ENCODE measurements around the gene INHBB.

INHBB gene

DNA sequence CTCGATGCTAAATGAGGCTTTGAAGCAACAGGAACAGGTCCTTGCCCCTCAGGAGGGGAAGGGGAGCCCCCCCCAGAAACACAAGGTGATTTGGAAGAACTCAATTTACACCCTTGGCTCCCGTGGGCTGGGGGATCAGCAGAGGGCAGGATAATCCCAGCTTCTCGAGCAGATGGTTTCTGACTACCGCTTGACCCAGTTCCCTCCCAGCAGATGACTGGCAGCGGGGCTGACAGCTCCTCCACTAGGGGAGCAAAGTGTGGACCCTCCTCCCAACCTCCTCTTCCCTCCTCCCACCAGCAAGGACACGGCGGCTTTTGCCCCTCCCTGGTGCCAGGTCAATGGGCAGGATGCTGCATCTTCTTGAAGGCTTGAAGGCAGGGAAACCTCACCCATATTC lies 3.5 kb upstream of the INHBB start:
- TF ChIP-seq Cebpa-rat (IDR thresholded peaks at IDR 0.05) = no peak
- Histone ChIP-seq H3K36me3 (no peaks in the 10 kb centered on the region), H3K4me1 (peaks cover 17 to 38% (median 31%) of the 10 kb centered on the region in 10 experiments; a peak in 19 of 20 replicates), H3K27me3 (peaks cover 65 to 79% (median 75%) of the 10 kb centered on the region in 11 experiments), H3K9me3 (replicated peaks in 1 of 11) (no peaks in the 10 kb centered on the region), H3K4me2 (no peak overlapping the region), H4K20me1 (peaks cover 0 to 55% (median 40%) of the 10 kb centered on the region in 11 experiments; a peak in 19 of 22 replicates), H3K4me3 (no peak overlapping the region), H3K9ac (no peak overlapping the region), H3K27ac (no peak overlapping the region)

- TF ChIP-seq Cebpa-rat (IDR thresholded peaks at IDR 0.05) = no peak
Observed at GRCh38 chr2:120343100-120343432, 2.9 kb upstream of the INHBB start.

DNA sequence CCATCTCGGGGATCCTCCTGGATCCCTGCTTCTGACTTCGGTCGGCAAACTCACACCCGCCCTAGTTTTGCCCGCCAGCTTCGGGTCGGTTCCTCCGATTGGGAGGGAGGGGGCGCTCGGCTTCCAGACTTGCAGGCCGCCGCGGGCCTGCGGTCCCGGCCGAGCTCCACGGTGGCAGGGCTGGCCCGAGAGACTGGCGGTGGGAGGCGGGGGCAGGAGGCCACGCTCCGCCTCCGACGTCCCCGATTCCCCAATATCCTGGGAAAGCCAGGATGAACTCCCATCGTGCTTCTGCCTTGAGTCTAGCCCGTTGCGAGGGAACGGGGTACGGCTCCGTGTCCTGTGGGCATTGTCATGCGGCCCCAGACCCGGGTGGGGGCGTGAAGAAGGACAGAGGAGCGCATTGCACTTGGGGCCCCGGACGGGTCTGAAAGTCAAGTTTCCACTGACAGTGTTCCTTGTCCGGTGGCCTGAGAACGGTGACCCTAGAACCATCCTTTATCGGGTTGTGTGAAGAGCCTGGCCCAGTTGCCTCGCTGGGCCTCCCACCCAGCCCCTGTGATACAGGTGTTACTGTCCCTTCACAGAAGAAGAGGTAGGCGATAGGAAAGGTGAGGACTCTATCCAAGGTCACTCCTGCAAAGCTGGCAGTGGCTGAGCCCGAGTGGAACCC lies 2.4 kb upstream of the INHBB start:
- no peaks in the 10 kb centered on the region for H3K36me3 ChIP-seq
- H3K27ac ChIP-seq = no peak overlapping the region
- H3K27me3 ChIP-seq = peaks cover 77 to 91% (median 87%) of the 10 kb centered on the region in 11 experiments
- H3K9me3 ChIP-seq (replicated peaks in 1 of 11) = no peaks in the 10 kb centered on the region
- peaks cover 17 to 49% (median 35%) of the 10 kb centered on the region in 10 experiments; a peak in 19 of 20 replicates for H3K4me1 ChIP-seq
- H3K9ac ChIP-seq = 0 out of 22 replicates have a peak overlapping the region, but pooled peaks of 1 of the 11 experiments have one; percentile 12
- peak overlapping the region in 6 of 10 experiments; percentile 9 to 72 (median 29); a peak in 9 of 20 replicates for H3K4me3 ChIP-seq
- H4K20me1 ChIP-seq = peaks cover 0 to 66% (median 47%) of the 10 kb centered on the region in 11 experiments; a peak in 20 of 22 replicates
- peak overlapping the region; percentile 87 to 100 (median 100) for H3K4me2 ChIP-seq
- TF ChIP-seq Cebpa-rat (IDR thresholded peaks at IDR 0.05) = no peak

More at GRCh38 chr2:120343100-120343432, 2.9 kb upstream of the INHBB start:
- Histone ChIP-seq H4K20me1 (peaks cover 0 to 61% (median 46%) of the 10 kb centered on the region in 11 experiments; a peak in 20 of 22 replicates), H3K27me3 (peaks cover 72 to 86% (median 82%) of the 10 kb centered on the region in 11 experiments), H3K36me3 (no peaks in the 10 kb centered on the region), H3K27ac (no peak overlapping the region), H3K4me1 (peaks cover 17 to 44% (median 34%) of the 10 kb centered on the region in 10 experiments; a peak in 19 of 20 replicates), H3K4me2 (peak overlapping the region in 10 of 11 experiments; percentile 87 to 100 (median 100); a peak in 17 of 22 replicates), H3K4me3 (0 out of 20 replicates have a peak overlapping the region, but pooled peaks of 1 of the 10 experiments have one; percentile 9), H3K9ac (no peak overlapping the region), H3K9me3 (replicated peaks in 1 of 11) (no peaks in the 10 kb centered on the region)

GRCh38 chr2:120344214-120344975 lies 1.5 kb upstream of the INHBB start:
- H3K27ac ChIP-seq = no peak overlapping the region
- TF ChIP-seq Cebpa-rat (IDR thresholded peaks at IDR 0.05) = no peak
- H3K4me2 ChIP-seq = peak overlapping the region; percentile 87 to 100 (median 100)
- no peaks in the 10 kb centered on the region for H3K9me3 ChIP-seq (replicated peaks in 1 of 11)
- H3K27me3 ChIP-seq = peaks cover 85 to 99% (median 95%) of the 10 kb centered on the region in 11 experiments
- peak overlapping the region in 7 of 11 experiments; percentile 57 to 74 (median 69); a peak in 10 of 22 replicates for H3K9ac ChIP-seq
- peaks cover 0 to 74% (median 50%) of the 10 kb centered on the region in 11 experiments; a peak in 20 of 22 replicates for H4K20me1 ChIP-seq
- peak overlapping the region; percentile 61 to 76 (median 68) for H3K4me3 ChIP-seq
- no peaks in the 10 kb centered on the region for H3K36me3 ChIP-seq
- peaks cover 17 to 54% (median 35%) of the 10 kb centered on the region in 10 experiments; a peak in 19 of 20 replicates for H3K4me1 ChIP-seq

DNA sequence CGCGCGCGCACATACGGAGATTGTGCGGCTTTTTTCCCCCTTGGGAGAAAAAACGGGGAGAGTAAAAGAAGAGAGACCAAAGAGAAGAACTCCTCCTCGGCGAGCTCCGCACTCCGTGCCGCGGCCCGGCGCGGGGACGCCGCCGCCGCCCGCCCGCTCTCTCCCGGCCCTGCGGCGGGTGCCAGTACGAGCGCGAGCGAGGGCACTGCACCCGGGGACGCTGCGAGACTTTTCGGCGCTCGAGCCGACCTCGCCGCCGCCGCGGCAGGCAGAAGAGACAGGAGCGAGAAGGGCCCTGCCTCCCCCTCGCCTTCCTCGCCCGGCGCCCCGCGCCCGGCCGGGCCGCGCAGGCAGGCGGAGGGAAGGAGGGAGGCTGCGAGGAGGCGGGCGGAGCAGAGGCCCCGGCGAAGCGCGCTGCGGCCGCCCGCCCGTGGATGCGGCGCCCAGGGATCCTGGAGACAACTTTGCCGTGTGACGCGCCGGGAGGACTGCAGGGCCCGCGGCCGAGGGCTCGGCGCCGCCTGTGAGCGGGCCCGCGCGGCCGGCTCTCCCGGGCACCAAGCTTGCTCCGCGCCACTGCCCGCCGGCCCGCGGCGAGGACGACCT lies 857 bp upstream of the INHBB start:
- Histone ChIP-seq H3K4me1 (peaks cover 17 to 54% (median 35%) of the 10 kb centered on the region in 10 experiments; a peak in 19 of 20 replicates), H3K36me3 (no peaks in the 10 kb centered on the region), H3K27me3 (peaks cover 89 to 100% (median 97%) of the 10 kb centered on the region in 11 experiments), H3K9ac (peak overlapping the region; percentile 21 to 74 (median 58); a peak in 20 of 22 replicates), H3K4me3 (peak overlapping the region; percentile 61 to 76 (median 68)), H3K9me3 (replicated peaks in 1 of 11) (no peaks in the 10 kb centered on the region), H4K20me1 (peaks cover 0 to 81% (median 50%) of the 10 kb centered on the region in 11 experiments; a peak in 20 of 22 replicates), H3K4me2 (peak overlapping the region; percentile 87 to 100 (median 100)), H3K27ac (peak overlapping the region in 1 of 11 experiments; percentile 23; a peak in 3 of 22 replicates)
- TF ChIP-seq Cebpa-rat (IDR thresholded peaks at IDR 0.05) = no peak

DNA sequence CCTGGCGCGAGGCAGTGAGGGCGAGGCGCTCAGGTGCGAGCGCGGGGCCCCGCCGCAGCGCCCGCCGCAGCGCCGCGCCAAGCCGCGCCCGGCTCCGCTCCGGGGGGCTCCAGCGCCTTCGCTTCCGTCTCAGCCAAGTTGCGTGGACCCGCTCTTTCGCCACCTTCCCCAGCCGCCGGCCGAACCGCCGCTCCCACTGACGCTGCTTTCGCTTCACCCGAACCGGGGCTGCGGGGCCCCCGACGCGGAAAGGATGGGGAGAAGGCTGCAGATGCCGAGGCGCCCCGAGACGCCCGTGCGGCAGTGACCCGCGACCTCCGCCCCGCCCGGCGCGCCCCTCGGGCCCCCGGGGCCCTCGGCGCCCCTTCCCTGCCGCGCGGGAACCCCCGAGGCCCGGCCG lies 328 bp upstream of the INHBB start:
- H3K36me3 ChIP-seq = no peaks in the 10 kb centered on the region
- peak overlapping the region; percentile 21 to 74 (median 58); a peak in 20 of 22 replicates for H3K9ac ChIP-seq
- H4K20me1 ChIP-seq = peaks cover 0 to 82% (median 50%) of the 10 kb centered on the region in 11 experiments; a peak in 20 of 22 replicates
- H3K27ac ChIP-seq = peak overlapping the region in 1 of 11 experiments; percentile 23; a peak in 3 of 22 replicates
- peak overlapping the region; percentile 61 to 76 (median 68) for H3K4me3 ChIP-seq
- peak overlapping the region; percentile 87 to 100 (median 100) for H3K4me2 ChIP-seq
- H3K4me1 ChIP-seq = peaks cover 17 to 54% (median 35%) of the 10 kb centered on the region in 10 experiments; a peak in 19 of 20 replicates
- TF ChIP-seq Cebpa-rat (IDR thresholded peaks at IDR 0.05) = no peak
- peaks cover 89 to 99% (median 97%) of the 10 kb centered on the region in 11 experiments for H3K27me3 ChIP-seq
- no peaks in the 10 kb centered on the region for H3K9me3 ChIP-seq (replicated peaks in 1 of 11)

GRCh38 chr2:120346667-120347358 lies 877 bp downstream of the INHBB start:
- H3K9me3 ChIP-seq (replicated peaks in 1 of 11) = no peaks in the 10 kb centered on the region
- no peak overlapping the region for H3K27ac ChIP-seq
- H3K4me2 ChIP-seq = peak overlapping the region; percentile 84 to 100 (median 100)
- H3K36me3 ChIP-seq = no peaks in the 10 kb centered on the region
- H3K4me1 ChIP-seq = peaks cover 17 to 54% (median 35%) of the 10 kb centered on the region in 10 experiments; a peak in 19 of 20 replicates
- peaks cover 80 to 90% (median 85%) of the 10 kb centered on the region in 11 experiments for H3K27me3 ChIP-seq
- TF ChIP-seq Cebpa-rat (IDR thresholded peaks at IDR 0.05) = no peak; a peak in 1 of 22 replicates
- peaks cover 0 to 79% (median 50%) of the 10 kb centered on the region in 11 experiments; a peak in 20 of 22 replicates for H4K20me1 ChIP-seq
- peak overlapping the region; percentile 61 to 76 (median 68) for H3K4me3 ChIP-seq
- H3K9ac ChIP-seq = peak overlapping the region in 2 of 11 experiments; percentile 30 to 47; a peak in 4 of 22 replicates
